Left lobe of liver (tissue), 2 donors: Measurements from ENCODE around the gene ZNF524. TPM values are rescaled to one million over a fixed set of nuclear protein-coding genes. Genes with fewer than 3 reads are reported as not detected.

Experiments used
- ATAC-seq: fragments of 200-7000 bp; cut with Tn5 transposase; one replicate; pipeline ENCODE4 v1.9.1; 2020; ENCODE audit warnings: mild to moderate bottlenecking, moderate library complexity
- DNase-seq: peaks from one replicate; pipeline ENCODE4 v3.0.0-alpha.2; 2020; ENCODE audit warnings: low spot score
- total RNA-seq: library from RNA; stranded (reverse); gene quantifications from one replicate; pipeline ENCODE4 v1.2.1, GENCODE V29; 2021
- donor health status: DM: no; HTN: no; CAD: no; lungs with moderate emphysema.
- donor health status: DM: no; HTN: yes; CAD: no.

Gene ZNF524
- total RNA-seq, 1 donor from 2014 or later: 13.2 TPM

DNA sequence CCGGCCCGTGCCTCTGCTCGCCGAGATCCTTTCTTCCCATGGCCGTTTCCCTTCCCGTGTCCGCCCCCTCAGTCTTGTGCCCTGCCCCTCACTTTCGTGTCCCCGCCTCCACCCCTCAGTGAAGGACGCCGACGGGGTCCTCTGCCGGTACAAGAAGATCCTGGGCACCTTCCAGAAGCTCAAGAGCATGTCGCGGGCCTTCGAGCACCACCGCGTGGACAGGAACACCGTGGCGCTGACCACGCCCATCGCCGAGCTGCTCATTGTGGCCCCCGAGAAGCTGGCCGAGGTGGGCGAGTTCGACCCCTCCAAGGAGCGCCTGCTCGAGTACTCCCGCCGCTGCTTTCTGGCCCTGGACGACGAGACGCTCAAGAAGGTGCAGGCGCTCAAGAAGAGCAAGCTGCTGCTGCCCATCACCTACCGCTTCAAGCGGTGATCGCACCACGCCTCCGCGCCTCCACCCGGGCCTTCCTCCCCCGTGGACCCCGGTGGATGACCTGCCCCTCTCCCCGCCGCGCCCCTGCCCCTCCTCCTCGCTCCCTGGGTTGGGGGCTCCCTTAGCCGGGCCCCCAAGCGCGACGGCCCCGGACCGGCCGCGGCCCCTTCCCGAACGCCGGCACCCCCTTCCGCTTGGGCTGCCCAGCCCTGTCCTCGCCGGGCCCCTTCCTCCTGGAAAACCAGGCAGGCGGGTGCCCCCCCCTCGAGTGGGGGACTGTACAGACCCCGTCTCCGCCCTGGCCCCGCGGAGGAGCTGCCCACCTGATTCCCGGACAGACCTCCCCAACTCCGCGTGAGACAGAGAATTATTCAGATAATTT, 52.4 kb downstream of the ZNF524 start:
- DNase-seq: no peak
- ATAC-seq: no peak

Other genes starting within 250 kb of the ZNF524 start
- gene COX6B2, start 245.6 kb upstream of the ZNF524 start, total RNA-seq: not detected
- not detected for gene GARIN5B, start 237.0 kb upstream of the ZNF524 start, total RNA-seq
- not detected for gene IL11, start 229.8 kb upstream of the ZNF524 start, total RNA-seq
- gene TMEM190, start 223.5 kb upstream of the ZNF524 start, total RNA-seq: not detected
- gene TMEM238, start 216.0 kb upstream of the ZNF524 start, total RNA-seq: 26.6 TPM
- 515 TPM for gene RPL28, start 214.4 kb upstream of the ZNF524 start, total RNA-seq
- 5.6 TPM for gene UBE2S, start 192.5 kb upstream of the ZNF524 start, total RNA-seq
- gene SHISA7, start 157.0 kb upstream of the ZNF524 start, total RNA-seq: not detected
- 105 TPM for gene ISOC2, start 138.6 kb upstream of the ZNF524 start, total RNA-seq
- gene C19orf85, start 135.5 kb upstream of the ZNF524 start, total RNA-seq: not detected
- gene ZNF628, start 123.7 kb upstream of the ZNF524 start, total RNA-seq: 5.3 TPM
- 4.6 TPM for gene NAT14, start 115.1 kb upstream of the ZNF524 start, total RNA-seq
- gene SSC5D, start 111.9 kb upstream of the ZNF524 start, total RNA-seq: 0.81 TPM
- not detected for gene SBK2, start 63.2 kb upstream of the ZNF524 start, total RNA-seq
- gene SBK3, start 54.7 kb upstream of the ZNF524 start, total RNA-seq: not detected
- 4.5 TPM for gene ZNF579, start 19.4 kb upstream of the ZNF524 start, total RNA-seq
- gene FIZ1, start 771 bp upstream of the ZNF524 start, total RNA-seq: 6.7 TPM
- gene ZNF865, start 5.4 kb downstream of the ZNF524 start, total RNA-seq: 8.1 TPM
- gene ZNF784, start 24.3 kb downstream of the ZNF524 start, total RNA-seq: 5.3 TPM
- 7.5 TPM for gene ZNF580, start 40.7 kb downstream of the ZNF524 start, total RNA-seq
- gene ZNF581, start 43.4 kb downstream of the ZNF524 start, total RNA-seq: 6.1 TPM
- gene CCDC106, start 47.9 kb downstream of the ZNF524 start, total RNA-seq: 13.5 TPM
- gene U2AF2, start 54.7 kb downstream of the ZNF524 start, total RNA-seq: 61.7 TPM
- 148 TPM for gene EPN1, start 74.9 kb downstream of the ZNF524 start, total RNA-seq
- not detected for gene NLRP9, start 138.1 kb downstream of the ZNF524 start, total RNA-seq
- gene RFPL4A, start 158.8 kb downstream of the ZNF524 start, total RNA-seq: 1.0 TPM
- not detected for gene RFPL4AL1, start 168.8 kb downstream of the ZNF524 start, total RNA-seq
- 0.30 TPM for gene NLRP11, start 231.7 kb downstream of the ZNF524 start, total RNA-seq
- not detected for gene NLRP4, start 236.3 kb downstream of the ZNF524 start, total RNA-seq